GM13976 (cell line): ENCODE measurements around the gene AMIGO1.

Experiments used
- DNase-seq: peaks from one replicate; pipeline ENCODE4 v3.0.0; 2012; ENCODE audit warnings: low spot score
- CTCF ChIP-seq: IDR thresholded peaks from 2 replicates; pipeline ENCODE4 v1.5.1; 2012; ENCODE audit warnings: borderline replicate concordance, mild to moderate bottlenecking; ENCODE audit not compliant: insufficient read depth; ENCODE audit errors: extremely low read depth, missing control alignments, control extremely low read depth
- in situ Hi-C: fragments of 300-500 bp; cut with MboI; formaldehyde crosslinking; loops from one replicate; pipeline ENCODE4 v1.12.0; 2022; ENCODE audit warnings: low sequenced_read_pairs, mixed read lengths, inconsistent platforms; ENCODE audit not compliant: unreplicated experiment

Gene AMIGO1

GRCh38 chr1:109503935-109504334 is 5.6 kb downstream of the AMIGO1 start:
- TF ChIP-seq CTCF, result no peak
- in situ Hi-C loops, result no loop called here
- no peak for DNase-seq

- TF ChIP-seq CTCF, result no peak
- in situ Hi-C loops, result no loop called here
- DNase-seq, result no peak
Observed at GRCh38 chr1:109502364-109502851, 7.1 kb downstream of the AMIGO1 start.

- no peak for TF ChIP-seq CTCF
- no peak for DNase-seq
Observed at GRCh38 chr1:109501644-109502363, 7.7 kb downstream of the AMIGO1 start.

GRCh38 chr1:109500941-109501381 is 8.6 kb downstream of the AMIGO1 start:
- no peak for DNase-seq
- in situ Hi-C loops, result no loop called here
- TF ChIP-seq CTCF, result no peak

More at GRCh38 chr1:109501644-109502363, 7.7 kb downstream of the AMIGO1 start:
- in situ Hi-C loops, result no loop called here

- peak; percentile 28 for TF ChIP-seq CTCF
- no peak for DNase-seq
- in situ Hi-C loops, result loop anchor here (5.0 kb wide), 1 partner anchor 32 kb away; no protein-coding TSS in a partner anchor
Observed at GRCh38 chr1:109499661-109500536, 9.6 kb downstream of the AMIGO1 start.

GRCh38 chr1:109499081-109499480 is 10.4 kb downstream of the AMIGO1 start:
- no peak for DNase-seq
- no peak for TF ChIP-seq CTCF
- in situ Hi-C loops, result loop anchor here (5.0 kb wide), 1 partner anchor 33 kb away; no protein-coding TSS in a partner anchor
